Activated CD8-positive, alpha-beta memory T cell treated with anti-CD3 and anti-CD28 coated beads, Interleukin-2, amount 50 U/mL, for 4 hours (primary cell): ENCODE data around the gene IFNAR1.
"Not testable (repeated sequence)": the region's sequence is repeated elsewhere in the genome, so short reads cannot be mapped to it uniquely, and the experiment has no call there.

ENCODE experiments used
- DNase-seq: peaks from one replicate; pipeline ENCODE4 v3.0.0-alpha.2; 2020

Gene IFNAR1

DNA sequence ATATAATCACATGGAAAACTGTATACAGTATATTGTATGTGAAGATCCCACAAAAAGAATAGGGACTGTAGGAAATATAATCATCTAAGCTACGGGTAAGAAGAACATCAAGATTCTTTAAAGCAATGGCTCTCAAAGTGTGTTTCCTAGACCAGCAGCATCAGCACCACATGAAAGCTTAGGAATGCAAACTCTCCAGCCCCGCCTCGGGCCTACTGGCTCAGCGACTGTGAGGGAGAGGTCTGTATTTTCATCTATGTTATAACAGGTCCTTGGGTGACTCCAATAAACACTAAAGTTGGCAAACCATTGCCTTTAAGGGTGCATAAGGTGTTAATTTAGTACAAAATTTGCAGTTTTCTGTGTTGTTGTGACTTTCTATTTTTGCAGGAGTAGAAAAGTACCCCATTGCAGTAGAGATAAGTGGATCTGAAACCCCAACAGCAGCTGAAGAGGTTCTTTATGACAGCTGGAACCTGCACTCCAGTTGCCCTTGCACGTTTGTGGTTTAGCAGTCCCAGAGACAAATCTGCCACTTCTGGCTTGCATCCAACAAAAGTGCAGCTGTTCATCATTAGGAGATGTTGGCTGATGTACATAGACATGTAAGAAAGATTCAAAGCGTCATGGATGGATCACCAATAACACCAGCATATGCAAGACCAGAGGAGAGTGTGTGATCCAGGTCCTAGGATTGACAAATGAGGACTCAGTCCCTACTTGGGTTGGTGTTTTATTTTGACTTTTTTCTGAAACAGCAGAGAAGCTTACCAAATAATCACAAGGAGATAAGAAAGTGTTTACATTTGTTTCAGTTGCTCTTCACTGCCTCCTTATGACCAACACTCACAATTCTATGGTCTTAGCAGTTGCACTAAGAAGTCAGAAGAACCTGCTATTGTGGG, 15.9 kb upstream of the IFNAR1 start:
- no peak for DNase-seq

DNA sequence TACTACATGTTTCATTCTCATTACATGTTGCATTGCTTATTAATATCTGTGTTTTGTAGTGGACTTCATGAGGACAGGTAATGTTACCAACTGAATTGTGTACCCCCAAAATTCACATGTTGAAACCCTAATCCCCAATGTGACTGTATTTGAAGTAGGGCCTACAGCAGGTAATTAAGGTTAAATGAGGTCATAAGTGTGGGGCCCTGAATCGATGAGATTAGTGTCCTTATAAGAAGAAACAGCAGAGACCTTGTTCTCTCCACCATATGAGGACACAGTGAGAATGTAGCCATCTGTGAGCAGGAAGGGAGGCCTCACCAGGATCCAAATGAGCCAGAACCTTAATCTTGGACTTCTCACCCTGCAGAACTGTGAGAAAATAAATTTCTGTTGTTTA, 15.0 kb upstream of the IFNAR1 start:
- no peak for DNase-seq

- no peak for DNase-seq
Measured at GRCh38 chr21:33312121-33312520, 12.6 kb upstream of the IFNAR1 start.

GRCh38 chr21:33313183-33313582, 11.6 kb upstream of the IFNAR1 start:
- DNase-seq = no peak

- DNase-seq = no peak
Measured at GRCh38 chr21:33313611-33314010, 11.2 kb upstream of the IFNAR1 start.

GRCh38 chr21:33314111-33314510, 10.7 kb upstream of the IFNAR1 start:
- DNase-seq = no peak

- DNase-seq = no peak
Measured at GRCh38 chr21:33315946-33316710, 8.6 kb upstream of the IFNAR1 start.

DNA sequence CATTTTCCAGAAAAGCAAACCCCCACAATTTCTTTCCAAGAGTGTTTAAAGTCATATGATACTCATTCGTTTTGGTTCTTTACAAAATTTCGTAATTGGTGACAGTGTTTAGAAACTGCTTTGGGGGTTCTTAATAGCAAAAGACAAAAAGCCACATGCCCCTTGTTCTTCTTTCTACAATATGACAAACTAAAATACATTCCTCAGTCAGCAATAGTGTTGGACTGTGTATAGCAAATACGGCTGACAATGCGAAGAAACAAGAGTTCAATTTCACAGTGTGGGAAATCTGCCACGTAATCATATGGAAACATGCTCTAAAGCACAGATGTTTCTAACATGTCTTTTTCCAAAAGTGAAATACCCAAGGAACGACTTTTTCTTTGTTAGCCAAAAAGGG, 7.6 kb upstream of the IFNAR1 start:
- no peak for DNase-seq

- DNase-seq = no peak
Measured at GRCh38 chr21:33317786-33318486, 6.8 kb upstream of the IFNAR1 start.

GRCh38 chr21:33321005-33321404, 3.8 kb upstream of the IFNAR1 start:
- not testable (repeated sequence) for DNase-seq

- not testable (repeated sequence) for DNase-seq
Measured at GRCh38 chr21:33323610-33324009, 1.2 kb upstream of the IFNAR1 start.

DNA sequence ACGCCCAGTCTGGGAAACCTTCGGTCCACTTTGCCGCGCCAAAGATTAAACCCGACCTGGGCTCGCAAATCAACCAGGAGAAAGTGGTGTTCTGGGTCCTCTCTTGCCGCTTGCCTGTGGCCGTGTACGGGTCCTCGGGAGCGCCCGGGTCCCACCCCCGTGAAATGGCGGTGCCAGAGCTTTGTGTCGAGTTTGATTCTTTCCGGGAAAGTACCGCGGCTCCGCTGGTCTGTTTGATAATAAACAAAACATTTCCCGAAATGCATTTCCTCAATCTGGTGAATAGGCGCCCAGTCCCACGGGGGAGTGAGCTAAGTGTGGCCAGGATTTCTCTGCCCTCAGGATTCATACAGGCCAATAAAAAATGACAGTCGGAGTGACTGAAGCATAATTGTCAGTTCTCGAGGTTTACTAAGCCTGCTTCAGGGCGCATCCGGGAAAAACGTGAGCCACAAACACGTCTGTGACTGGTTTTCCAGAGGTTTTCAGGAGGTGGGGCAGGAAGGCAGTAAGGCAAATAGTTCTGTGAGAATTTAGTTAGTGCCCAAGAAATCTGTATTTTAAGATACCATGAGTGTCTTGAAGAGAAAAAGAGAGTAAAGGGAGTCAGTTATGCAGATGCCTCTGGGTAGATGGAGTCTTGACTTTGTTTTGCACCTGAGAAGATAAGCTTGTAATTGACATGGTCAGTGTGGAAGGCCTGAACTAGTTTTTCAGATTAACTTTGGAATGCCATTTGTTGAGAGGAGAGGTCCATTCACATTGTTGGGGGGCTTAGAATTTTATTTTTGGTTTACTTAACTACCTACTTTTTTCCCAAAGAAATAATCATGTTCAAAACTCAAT, 675 bp downstream of the IFNAR1 start:
- peak; percentile 64 for DNase-seq

GRCh38 chr21:33327326-33327725, 2.6 kb downstream of the IFNAR1 start:
- no peak for DNase-seq

DNA sequence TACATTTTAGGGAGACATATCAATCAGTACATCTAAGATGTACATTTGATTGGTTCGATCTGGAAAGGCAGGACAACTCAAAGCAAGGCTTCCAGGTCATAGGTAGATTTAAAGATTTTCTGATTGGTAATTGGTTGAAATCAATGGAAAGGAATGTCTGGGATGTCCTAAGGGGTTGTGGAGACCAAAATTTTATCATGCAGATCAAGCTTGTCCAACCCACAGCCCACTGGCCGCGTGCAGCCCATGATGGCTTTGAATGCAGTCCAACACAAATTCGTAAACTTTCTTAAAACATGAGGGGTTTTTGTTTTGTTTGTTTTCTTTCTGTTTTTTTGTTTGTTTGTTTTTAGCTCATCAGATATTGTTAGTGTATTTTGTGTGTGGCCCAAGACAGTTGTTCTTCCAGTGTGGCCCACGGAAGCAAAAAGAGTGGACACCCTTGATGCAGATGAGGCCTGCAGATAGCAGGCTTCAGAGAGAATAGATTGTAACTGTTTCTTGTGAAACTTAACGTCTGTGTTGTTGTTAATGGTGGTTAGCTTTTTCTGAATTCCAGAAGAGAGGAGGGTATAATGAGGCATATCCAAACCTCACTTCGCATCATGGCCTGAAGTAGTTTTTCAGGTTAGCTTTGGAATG, 3.1 kb downstream of the IFNAR1 start:
- no peak for DNase-seq

GRCh38 chr21:33330726-33331125, 6.0 kb downstream of the IFNAR1 start:
- no peak for DNase-seq

DNA sequence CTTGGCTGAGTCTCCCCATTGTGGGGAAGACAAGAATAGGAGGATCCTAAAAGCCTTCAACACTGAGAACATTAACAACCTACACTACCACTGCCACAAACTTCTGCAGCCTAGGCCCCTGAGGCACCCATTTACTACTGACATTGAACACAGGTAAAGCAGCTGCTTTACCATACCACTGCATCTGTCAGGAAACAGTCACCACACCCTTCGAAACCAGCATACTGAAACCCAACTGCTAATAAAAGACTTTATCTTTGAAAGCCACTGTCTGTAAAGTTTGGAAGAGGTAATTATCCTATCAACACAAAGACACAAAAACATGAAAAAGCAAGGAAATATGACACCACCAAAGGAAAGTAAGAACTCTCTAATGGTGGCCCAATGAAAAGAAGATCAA, 7.4 kb downstream of the IFNAR1 start:
- no peak for DNase-seq

GRCh38 chr21:33334191-33334590, 9.4 kb downstream of the IFNAR1 start:
- DNase-seq = no peak

GRCh38 chr21:33334824-33335223, 10.1 kb downstream of the IFNAR1 start:
- no peak for DNase-seq

DNA sequence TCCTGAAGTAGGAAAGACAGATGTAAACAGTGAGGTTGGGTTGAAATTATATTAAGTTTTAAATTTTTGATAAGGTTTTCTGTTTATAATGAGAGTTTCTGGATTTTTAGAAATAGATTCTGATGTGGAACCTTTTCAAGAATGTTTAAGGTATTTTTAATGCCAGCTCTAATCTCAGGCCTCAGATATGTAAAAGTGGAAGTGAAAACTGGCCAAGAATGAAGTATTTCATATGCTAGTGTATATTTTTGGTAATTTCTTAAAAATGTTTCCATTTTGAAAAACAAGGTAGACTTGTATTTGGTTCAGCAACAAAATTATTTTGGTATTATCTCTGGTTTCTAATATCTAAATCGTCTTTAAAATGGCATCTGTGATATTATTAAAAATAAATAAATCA, 14.4 kb downstream of the IFNAR1 start:
- no peak for DNase-seq

GRCh38 chr21:33339918-33340317, 15.1 kb downstream of the IFNAR1 start:
- no peak for DNase-seq

DNA sequence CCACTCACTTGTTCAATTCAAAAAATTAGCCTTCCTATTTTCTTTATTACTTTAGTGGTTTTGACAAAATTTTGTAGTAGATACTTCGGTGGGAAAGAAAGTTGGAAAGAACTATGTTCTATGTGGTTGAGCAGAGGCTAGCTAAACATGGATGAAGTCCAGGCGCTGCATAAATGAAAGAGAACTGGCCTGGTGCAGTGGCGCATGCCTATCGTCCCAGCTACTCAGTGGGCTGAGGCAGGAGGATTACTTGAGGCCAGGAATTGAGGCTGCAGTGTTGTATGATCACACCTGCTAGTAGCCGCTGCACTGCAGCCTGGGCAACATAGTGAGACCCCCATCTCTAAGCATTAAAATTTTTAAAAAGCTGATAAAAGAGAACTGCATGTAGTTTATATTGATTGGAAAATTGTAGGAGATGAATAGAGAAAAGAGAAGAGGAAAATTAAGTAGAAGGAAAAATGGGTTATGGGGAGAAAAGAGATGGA, 21.0 kb downstream of the IFNAR1 start:
- no peak for DNase-seq

GRCh38 chr21:33348706-33349105, 23.9 kb downstream of the IFNAR1 start:
- DNase-seq = no peak
